ENCODE results near the gene CCR3. TPM values are rescaled to one million over a fixed set of nuclear protein-coding genes. Genes with fewer than 3 reads are reported as not detected.

The CCR3 gene
- total RNA-seq, 4 donors from 2014 or later, result not detected

DNA sequence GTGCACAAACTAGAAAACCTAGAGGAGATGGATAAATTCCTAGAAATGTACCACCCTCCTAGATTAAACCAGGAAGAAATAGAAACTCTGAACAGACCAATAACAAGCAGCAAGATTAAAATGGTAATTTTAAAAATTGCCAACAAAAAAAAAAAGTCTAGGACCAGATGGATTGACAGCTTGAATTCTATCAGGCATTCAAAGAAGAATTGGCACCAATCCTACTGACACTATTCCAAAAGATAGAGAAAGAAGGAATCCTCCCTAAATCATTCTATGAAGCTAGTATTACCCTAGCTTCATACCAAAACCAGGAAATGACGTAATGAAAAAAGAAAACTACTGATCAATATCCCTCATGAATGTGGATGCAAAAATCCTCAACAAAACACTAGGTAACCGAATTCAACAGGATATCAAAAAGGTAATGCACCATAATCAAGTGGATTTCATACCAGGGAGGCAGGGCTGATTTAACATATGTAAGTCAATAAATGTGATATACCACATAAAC lies 24.0 kb upstream of the CCR3 start:
- 49 to 83% methylated on average over 1 to 2 of the region's 2 CpGs for WGBS, 2 donors (ENCODE audit: low coverage in 1 of 2)
- peaks cover 23% of the 10 kb centered on the region for H3K27me3 ChIP-seq
- H3K4me3 ChIP-seq, result no peak overlapping the region
- H3K4me1 ChIP-seq, result no peaks in the 10 kb centered on the region
- no peak for TF ChIP-seq CTCF (IDR thresholded peaks at IDR 0.05)
- TF ChIP-seq POLR2A (IDR thresholded peaks at IDR 0.05), result no peak
- no peak for TF ChIP-seq POLR2AphosphoS5 (IDR thresholded peaks at IDR 0.05)
- no peak for TF ChIP-seq EP300 (IDR thresholded peaks at IDR 0.05)
- H3K9me3 ChIP-seq, result no peaks in the 10 kb centered on the region
- no peak overlapping the region for H3K27ac ChIP-seq
- ATAC-seq, result no peak
- no peaks in the 10 kb centered on the region for H3K36me3 ChIP-seq

GRCh38 chr3:46221391-46221790 lies 20.9 kb upstream of the CCR3 start:
- Histone ChIP-seq H3K36me3 (no peaks in the 10 kb centered on the region), H3K27ac (no peak overlapping the region), H3K27me3 (peaks cover 4% of the 10 kb centered on the region), H3K4me3 (no peak overlapping the region), H3K4me1 (no peaks in the 10 kb centered on the region), H3K9me3 (peaks cover 0 to 5% (median 0%) of the 10 kb centered on the region in 3 donors)
- WGBS, 2 donors (ENCODE audit: low coverage in 1 of 2), result 0 to 43% methylated on average over 1 to 3 of the region's 4 CpGs
- no peak for ATAC-seq
- no peak for TF ChIP-seq EP300 (IDR thresholded peaks at IDR 0.05)
- TF ChIP-seq CTCF (IDR thresholded peaks at IDR 0.05), result no peak
- no peak for TF ChIP-seq POLR2AphosphoS5 (IDR thresholded peaks at IDR 0.05)
- no peak for TF ChIP-seq POLR2A (IDR thresholded peaks at IDR 0.05)

DNA sequence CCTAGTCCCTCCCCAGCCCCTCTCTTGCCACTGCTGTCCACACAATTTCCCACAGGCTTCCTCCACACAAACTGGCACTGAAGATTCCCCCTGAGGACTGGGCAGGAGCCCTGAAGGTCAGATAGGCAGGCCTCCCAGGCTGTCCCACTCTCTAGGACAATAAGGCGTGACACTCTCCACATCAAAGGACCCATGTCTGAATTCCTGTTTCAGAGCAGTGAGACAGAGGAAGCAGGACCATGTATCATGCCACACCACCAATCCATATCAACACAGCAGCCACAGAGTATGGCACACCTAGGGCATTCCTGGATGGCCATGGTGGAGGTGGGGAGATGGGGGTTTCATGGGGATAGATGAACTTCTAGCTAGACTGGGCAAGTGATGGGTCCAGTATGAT lies 20.3 kb upstream of the CCR3 start:
- no peak overlapping the region for H3K4me3 ChIP-seq
- peaks cover 4% of the 10 kb centered on the region for H3K27me3 ChIP-seq
- peak overlapping the region in 1 of 4 donors; percentile 17 for H3K27ac ChIP-seq
- no peaks in the 10 kb centered on the region for H3K36me3 ChIP-seq
- H3K4me1 ChIP-seq, result no peaks in the 10 kb centered on the region
- ATAC-seq, result no peak
- H3K9me3 ChIP-seq, result peaks cover 0 to 11% (median 0%) of the 10 kb centered on the region in 3 donors
- no CpG with 5 or more reads among the region's 1 CpG for WGBS, 2 donors (ENCODE audit: low coverage in 1 of 2)
- TF ChIP-seq POLR2A (IDR thresholded peaks at IDR 0.05), result no peak
- no peak for TF ChIP-seq POLR2AphosphoS5 (IDR thresholded peaks at IDR 0.05)
- no peak for TF ChIP-seq EP300 (IDR thresholded peaks at IDR 0.05)
- TF ChIP-seq CTCF (IDR thresholded peaks at IDR 0.05), result no peak

- ATAC-seq, result peak; percentile 31
- 16 to 42% methylated on average over 4 to 7 of the region's 7 CpGs for WGBS, 2 donors (ENCODE audit: low coverage in 1 of 2)
- Histone ChIP-seq H3K27ac (peak overlapping the region in 1 of 4 donors; percentile 17), H3K27me3 (peaks cover 4% of the 10 kb centered on the region), H3K4me1 (no peaks in the 10 kb centered on the region), H3K36me3 (no peaks in the 10 kb centered on the region), H3K9me3 (peaks cover 0 to 12% (median 0%) of the 10 kb centered on the region in 3 donors), H3K4me3 (no peak overlapping the region)
- TF ChIP-seq CTCF (IDR thresholded peaks at IDR 0.05), result no peak
- TF ChIP-seq EP300 (IDR thresholded peaks at IDR 0.05), result no peak
- TF ChIP-seq POLR2A (IDR thresholded peaks at IDR 0.05), result no peak
- TF ChIP-seq POLR2AphosphoS5 (IDR thresholded peaks at IDR 0.05), result no peak
Measured at GRCh38 chr3:46222435-46223161, 19.7 kb upstream of the CCR3 start.

Data from gastroesophageal sphincter (tissue), 4 donors.